ENCODE data around the gene PHTF2. TPM values are rescaled to one million over a fixed set of nuclear protein-coding genes. Genes with fewer than 3 reads are reported as not detected.

Gene PHTF2
- total and polyA plus RNA-seq, 8 donors: 16.2 to 40.8 (median 30.5) TPM

DNA sequence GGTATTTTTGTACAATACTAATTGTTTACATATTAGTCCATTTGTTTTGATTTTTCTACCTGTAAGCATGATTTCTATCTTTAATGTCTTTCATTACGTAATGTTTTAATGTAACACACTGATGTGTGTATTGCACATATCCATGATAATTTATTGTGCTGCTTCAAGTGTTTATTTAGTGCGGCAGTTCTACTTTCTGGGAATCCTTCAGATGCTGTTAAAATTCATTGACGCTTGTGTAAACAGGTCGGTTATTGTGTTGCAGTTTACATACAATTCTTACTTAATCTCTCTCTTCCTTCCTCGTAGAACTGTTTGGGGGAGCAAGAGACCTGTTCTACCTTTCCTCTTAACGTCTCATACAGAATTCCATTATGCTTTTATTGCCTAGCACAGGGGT is 7.2 kb upstream of the PHTF2 start:
- peak; percentile 72 for ATAC-seq
- TF ChIP-seq, protein P1, sequence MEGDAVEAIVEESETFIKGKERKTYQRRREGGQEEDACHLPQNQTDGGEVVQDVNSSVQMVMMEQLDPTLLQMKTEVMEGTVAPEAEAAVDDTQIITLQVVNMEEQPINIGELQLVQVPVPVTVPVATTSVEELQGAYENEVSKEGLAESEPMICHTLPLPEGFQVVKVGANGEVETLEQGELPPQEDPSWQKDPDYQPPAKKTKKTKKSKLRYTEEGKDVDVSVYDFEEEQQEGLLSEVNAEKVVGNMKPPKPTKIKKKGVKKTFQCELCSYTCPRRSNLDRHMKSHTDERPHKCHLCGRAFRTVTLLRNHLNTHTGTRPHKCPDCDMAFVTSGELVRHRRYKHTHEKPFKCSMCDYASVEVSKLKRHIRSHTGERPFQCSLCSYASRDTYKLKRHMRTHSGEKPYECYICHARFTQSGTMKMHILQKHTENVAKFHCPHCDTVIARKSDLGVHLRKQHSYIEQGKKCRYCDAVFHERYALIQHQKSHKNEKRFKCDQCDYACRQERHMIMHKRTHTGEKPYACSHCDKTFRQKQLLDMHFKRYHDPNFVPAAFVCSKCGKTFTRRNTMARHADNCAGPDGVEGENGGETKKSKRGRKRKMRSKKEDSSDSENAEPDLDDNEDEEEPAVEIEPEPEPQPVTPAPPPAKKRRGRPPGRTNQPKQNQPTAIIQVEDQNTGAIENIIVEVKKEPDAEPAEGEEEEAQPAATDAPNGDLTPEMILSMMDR (IDR thresholded peaks at IDR 0.05): no peak
- intact Hi-C loops (cut with DNase I): no loop called here
- peak in 1 of 4 donors; percentile 9 for DNase-seq
- Histone ChIP-seq H3K27ac (peak overlapping the region in 1 of 2 donors; percentile 60), H3K4me1 (peaks cover 2 to 46% of the 10 kb centered on the region in 2 donors), H3K9me3 (no peaks in the 10 kb centered on the region), H3K4me3 (no peak overlapping the region), H3K36me3 (peaks cover 0 to 6% of the 10 kb centered on the region in 2 donors), H3K27me3 (no peaks in the 10 kb centered on the region)

DNA sequence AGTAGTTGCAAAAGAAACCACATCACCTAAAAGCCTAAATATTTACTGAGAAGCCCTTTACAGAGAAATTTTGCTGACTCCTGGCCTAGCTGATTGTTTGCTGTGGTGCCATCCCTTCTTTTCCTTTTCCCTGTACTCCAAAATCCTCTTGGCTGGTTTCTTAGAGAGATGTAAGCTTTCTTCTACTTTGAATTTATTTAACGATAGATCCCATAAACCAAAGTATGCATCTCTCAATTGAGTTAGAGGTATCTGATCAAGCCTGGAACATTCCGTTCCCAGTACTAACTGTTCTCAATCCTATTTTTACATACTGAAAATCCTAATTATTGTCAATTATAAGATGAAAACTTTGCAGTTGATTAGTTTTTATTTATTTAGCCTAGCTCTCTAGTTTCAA is 6.6 kb upstream of the PHTF2 start:
- H3K4me3 ChIP-seq: no peak overlapping the region
- DNase-seq (no peak), ATAC-seq (peak; percentile 15)
- H3K4me1 ChIP-seq: peaks cover 8 to 52% of the 10 kb centered on the region in 2 donors
- no peaks in the 10 kb centered on the region for H3K9me3 ChIP-seq
- peak overlapping the region in 1 of 2 donors; percentile 60 for H3K27ac ChIP-seq
- H3K27me3 ChIP-seq: no peaks in the 10 kb centered on the region
- TF ChIP-seq, protein P1 (IDR thresholded peaks at IDR 0.05): no peak
- intact Hi-C loops (cut with DNase I): no loop called here
- H3K36me3 ChIP-seq: peaks cover 0 to 6% of the 10 kb centered on the region in 2 donors

DNA sequence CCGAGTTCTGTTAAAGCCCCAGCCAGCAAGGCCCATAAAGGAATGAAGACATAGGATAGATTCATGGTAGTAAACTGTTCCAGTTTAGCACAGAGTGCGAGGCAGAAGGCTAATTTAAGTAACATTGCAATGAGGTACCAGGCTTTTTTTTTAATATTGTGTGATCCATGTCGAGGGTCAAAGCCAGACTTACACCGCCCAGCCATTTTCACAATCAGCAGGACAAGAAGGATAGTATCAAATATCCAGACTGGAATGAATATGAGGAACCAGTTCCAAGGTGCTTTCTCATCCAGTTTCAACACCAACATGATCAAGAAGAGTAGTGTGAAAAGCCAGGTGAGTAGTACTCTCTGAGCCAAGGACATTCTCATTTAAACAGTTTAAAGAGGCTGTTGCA is 4.6 kb upstream of the PHTF2 start:
- no peak for ATAC-seq
- TF ChIP-seq, protein P1 (IDR thresholded peaks at IDR 0.05): no peak
- Histone ChIP-seq H3K27me3 (no peaks in the 10 kb centered on the region), H3K9me3 (no peaks in the 10 kb centered on the region), H3K27ac (no peak overlapping the region), H3K4me1 (peaks cover 14 to 59% of the 10 kb centered on the region in 2 donors), H3K4me3 (no peak overlapping the region), H3K36me3 (peaks cover 0 to 6% of the 10 kb centered on the region in 2 donors)
- intact Hi-C loops (cut with DNase I): no loop called here
- DNase-seq: no peak

DNA sequence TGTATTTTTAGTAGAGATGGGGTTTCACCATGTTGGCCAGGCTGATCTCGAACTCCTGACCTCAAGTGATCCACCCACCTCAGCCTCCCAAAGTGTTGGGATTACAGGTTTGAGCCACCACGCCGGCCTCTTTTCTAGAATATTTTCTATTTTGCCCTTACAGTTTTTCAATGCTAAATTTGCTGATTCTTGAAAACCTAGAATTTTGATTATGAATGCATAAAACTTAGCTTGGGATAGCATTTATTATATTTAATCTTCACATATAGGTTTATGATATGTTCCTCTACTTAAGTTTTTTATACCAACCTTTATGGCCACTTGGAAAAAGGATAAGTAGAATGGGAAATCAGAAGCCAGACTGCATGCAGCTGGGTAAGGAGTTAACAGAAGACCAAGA is 2.5 kb upstream of the PHTF2 start:
- intact Hi-C loops (cut with DNase I): no loop called here

DNA sequence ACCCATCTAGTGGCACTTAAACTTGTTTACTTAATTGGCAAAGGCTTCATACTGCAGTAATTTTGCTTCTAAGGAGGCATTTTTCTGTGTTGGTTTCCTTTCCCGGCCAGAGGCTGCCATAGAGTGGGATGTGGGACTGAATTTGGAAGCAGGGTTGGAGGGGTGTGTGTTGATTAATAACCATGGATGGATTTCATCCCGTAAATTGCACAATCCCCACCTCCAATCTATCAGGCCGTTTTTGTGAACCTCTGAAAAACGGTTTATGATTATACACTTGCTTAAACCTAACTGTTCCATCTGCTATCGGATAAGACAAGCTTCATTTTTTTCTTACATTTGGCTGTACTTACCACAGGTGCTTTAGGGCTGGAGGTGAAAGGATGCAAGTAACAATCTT is 1.6 kb upstream of the PHTF2 start:
- Histone ChIP-seq H3K9me3 (no peaks in the 10 kb centered on the region), H3K4me1 (peaks cover 14 to 60% of the 10 kb centered on the region in 2 donors), H3K27me3 (no peaks in the 10 kb centered on the region), H3K4me3 (peak overlapping the region; percentile 84 to 98), H3K27ac (peak overlapping the region; percentile 89 to 93), H3K36me3 (peaks cover 0 to 6% of the 10 kb centered on the region in 2 donors)
- TF ChIP-seq, protein P1 (IDR thresholded peaks at IDR 0.05): no peak
- no peak for ATAC-seq
- DNase-seq: no peak
- intact Hi-C loops (cut with DNase I): no loop called here

More for the DNA sequence above, 2.5 kb upstream of the PHTF2 start:
- TF ChIP-seq, protein P1 (IDR thresholded peaks at IDR 0.05): no peak
- H3K4me1 ChIP-seq: peaks cover 14 to 68% of the 10 kb centered on the region in 2 donors
- H3K4me3 ChIP-seq: peak overlapping the region in 1 of 2 donors; percentile 98
- peaks cover 0 to 6% of the 10 kb centered on the region in 2 donors for H3K36me3 ChIP-seq
- DNase-seq (no peak), ATAC-seq (no peak)
- no peaks in the 10 kb centered on the region for H3K9me3 ChIP-seq
- no peak overlapping the region for H3K27ac ChIP-seq
- H3K27me3 ChIP-seq: no peaks in the 10 kb centered on the region
